HEK293T (cell line): ENCODE results near the gene RAMACL.

Experiments
- ARNT ChIP-seq: fragments of 450-650 bp; IDR thresholded peaks from 2 replicates; pipeline ENCODE4 v1.6.1; 2017; ENCODE audit warnings: mild to moderate bottlenecking
- BHLHE40 ChIP-seq: fragments of 450-650 bp; IDR thresholded peaks from 2 replicates; pipeline ENCODE4 v1.6.1; 2016; ENCODE audit warnings: mild to moderate bottlenecking, moderate library complexity, borderline replicate concordance
- CTBP1 ChIP-seq: fragments of 450-650 bp; IDR thresholded peaks from 2 replicates; pipeline ENCODE4 v1.6.1; 2016; ENCODE audit warnings: borderline replicate concordance
- ELF4 ChIP-seq: fragments of 450-650 bp; IDR thresholded peaks from 2 replicates; pipeline ENCODE4 v1.6.1; 2017; ENCODE audit warnings: antibody characterized with exemption
- FOXK2 ChIP-seq: fragments of 450-650 bp; IDR thresholded peaks from 2 replicates; pipeline ENCODE4 v1.6.1; 2016; ENCODE audit warnings: mild to moderate bottlenecking
- FOXM1 ChIP-seq: fragments of 450-650 bp; IDR thresholded peaks from 2 replicates; pipeline ENCODE4 v1.6.1; 2017; ENCODE audit warnings: mild to moderate bottlenecking, borderline replicate concordance
- HDGF ChIP-seq: fragments of 450-650 bp; IDR thresholded peaks from 2 replicates; pipeline ENCODE4 v1.6.1; 2017; ENCODE audit warnings: antibody characterized with exemption, borderline replicate concordance
- L3MBTL2 ChIP-seq: fragments of 450-650 bp; conservative IDR thresholded peaks from 2 replicates; pipeline ENCODE4 v1.6.1; 2016; ENCODE audit warnings: mild to moderate bottlenecking
- LEF1 ChIP-seq: fragments of 450-650 bp; IDR thresholded peaks from 2 replicates; pipeline ENCODE4 v1.6.1; 2017; ENCODE audit warnings: mild to moderate bottlenecking, borderline replicate concordance
- NFRKB ChIP-seq: fragments of 450-650 bp; IDR thresholded peaks from 2 replicates; pipeline ENCODE4 v1.6.1; 2016; ENCODE audit warnings: mild to moderate bottlenecking, moderate library complexity
- SP1 ChIP-seq: fragments of 450-650 bp; IDR thresholded peaks from 2 replicates; pipeline ENCODE4 v1.6.1; 2017
- SUZ12 ChIP-seq: fragments of 450-650 bp; IDR thresholded peaks from 2 replicates; pipeline ENCODE4 v1.6.1; 2016; ENCODE audit warnings: mild to moderate bottlenecking
- TARDBP ChIP-seq: fragments of 450-650 bp; IDR thresholded peaks from 2 replicates; pipeline ENCODE4 v1.6.1; 2016

DNA sequence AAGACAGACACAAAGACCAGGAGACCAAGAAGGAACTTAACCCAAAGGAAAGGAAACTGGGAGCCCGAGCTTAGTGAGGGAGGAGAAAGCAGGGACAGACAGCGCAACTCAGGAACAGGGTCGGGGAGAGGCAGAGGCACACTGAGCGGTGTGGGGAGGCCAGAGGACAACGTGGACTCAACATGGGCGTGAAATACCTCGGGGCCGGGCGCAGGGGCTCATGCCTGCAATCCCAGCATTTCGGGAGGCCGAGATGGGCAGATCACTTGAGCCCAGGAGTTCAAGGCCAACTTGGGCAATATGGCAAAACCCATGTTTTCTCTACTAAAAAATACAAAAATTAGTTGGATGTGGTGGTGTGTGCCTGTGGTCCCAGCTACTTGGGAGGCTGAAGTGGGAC lies 46.3 kb upstream of the RAMACL start:
- TF ChIP-seq SP1 (no peak), FOXM1 (no peak), ELF4 (no peak), LEF1 (no peak), BHLHE40 (no peak), FOXK2 (no peak), TARDBP (no peak), NFRKB (no peak), CTBP1 (no peak), HDGF (no peak), SUZ12 (no peak), ARNT (no peak), L3MBTL2 (no peak)
